K562 (cell line): Measurements from ENCODE around the gene TESMIN. TPM values are rescaled to one million over a fixed set of nuclear protein-coding genes. Genes with fewer than 3 reads are reported as not detected.

Source experiments
- ATAC-seq: fragments of 200-7000 bp; cut with Tn5 transposase; 3 replicates; pipeline ENCODE4 v1.9.1; 2020; ENCODE audit warnings: moderate library complexity
- BruUV-seq: library from RNA; stranded (reverse); fragments of 400-500 nt; replicated peaks from 2 replicates; lab custom pipeline; 2021; lab: Mats Ljungman, UMichigan
- CTCF ChIA-PET: fragments of 300-600 bp; formaldehyde crosslinking; extraction: SDS; loops from one replicate; lab custom pipeline; 2021; ENCODE audit warnings: low intra/inter-chr PET ratio; lab: Yijun Ruan, JAX
- POLR2A ChIA-PET: fragments of 300-600, 350-650 bp; sonication (Branson Sonifier 250); formaldehyde crosslinking; extraction: SDS; loops from one replicate; lab custom pipeline; 2021; ENCODE audit warnings: antibody characterized with exemption, inconsistent platforms; lab: Yijun Ruan, JAX
- DNase-seq, 4 experiments: peaks; one replicate each; pipeline versions ENCODE4 v3.0.0 to v3.0.0-alpha.2; 2011 to 2018; ENCODE audit warnings: low spot score in 3 of 4, mixed read lengths in 3 of 4; ENCODE audit errors: extremely low read depth in 1 of 4
- FAIRE-seq: peaks from 2 replicates; lab custom pipeline; 2011; peaks lifted over from hg19 to GRCh38; lab: Jason Lieb, UNC
- H2AFZ ChIP-seq: 2 replicates; pipeline ENCODE4 v1.6.0; 2011; ENCODE audit warnings: low read depth, low read length, control low read depth, inconsistent platforms
- H3K27ac ChIP-seq: fragments of 200-600 bp; 3 replicates; pipeline ENCODE4 v1.8.0; 2011; ENCODE audit warnings: low read depth, mild to moderate bottlenecking, control low read depth, inconsistent platforms, low read length, moderate library complexity, mixed read lengths; ENCODE audit errors: extremely low read depth
- H3K27me3 ChIP-seq, 2 experiments: fragments of 300-600 bp in 1 of 2; 2 replicates in 1 of 2; 3 replicates in 1 of 2; pipeline versions ENCODE4 v1.6.0 to v1.8.0; 2011; ENCODE audit warnings: inconsistent platforms in 2 of 2, low read length in 2 of 2, mild to moderate bottlenecking in 1 of 2, mixed read lengths in 1 of 2, moderate library complexity in 1 of 2; ENCODE audit not compliant: control insufficient read depth in 2 of 2, insufficient read depth in 2 of 2
- H3K36me3 ChIP-seq: fragments of 300-600 bp; 3 replicates; pipeline ENCODE4 v1.8.0; 2011; ENCODE audit warnings: mild to moderate bottlenecking, low read length, inconsistent platforms; ENCODE audit not compliant: control insufficient read depth, insufficient read depth
- H3K4me1 ChIP-seq, 2 experiments: fragments of 200-600 bp in 1 of 2; replicated peaks in 1 of 2; 2 replicates in 1 of 2; 3 replicates in 1 of 2; pipeline versions ENCODE4 v1.5.1 to v1.8.0; 2011; ENCODE audit warnings: inconsistent platforms in 2 of 2, low read length in 2 of 2, mild to moderate bottlenecking in 1 of 2, mixed read lengths in 1 of 2, moderate library complexity in 1 of 2; ENCODE audit not compliant: control insufficient read depth in 2 of 2, insufficient read depth in 2 of 2
- H3K4me2 ChIP-seq: 2 replicates; pipeline ENCODE4 v1.6.1; 2011; ENCODE audit warnings: low read length, control low read depth, inconsistent platforms, mixed read lengths; ENCODE audit not compliant: insufficient read depth
- H3K4me3 ChIP-seq: fragments of 200-600 bp; sonication (generic), shearing (Covaris generic); 2 replicates; pipeline ENCODE4 v1.5.1; 2016; ENCODE audit warnings: control low read depth, inconsistent platforms
- H3K79me2 ChIP-seq: fragments of 200-600 bp; 3 replicates; pipeline ENCODE4 v1.8.0; 2011; ENCODE audit warnings: low read length, inconsistent platforms; ENCODE audit not compliant: control insufficient read depth, insufficient read depth
- H3K9ac ChIP-seq, 2 experiments: 2 replicates each; pipeline versions ENCODE4 v1.6.0 to v1.6.1; 2011; ENCODE audit warnings: low read depth in 2 of 2, low read length in 2 of 2, control low read depth in 1 of 2, inconsistent platforms in 1 of 2, mild to moderate bottlenecking in 1 of 2, mixed read lengths in 1 of 2; ENCODE audit not compliant: insufficient read depth in 1 of 2
- H3K9me1 ChIP-seq: one replicate; pipeline ENCODE4 v1.6.0; 2011; ENCODE audit warnings: inconsistent platforms, mild to moderate bottlenecking, low read length, moderate library complexity; ENCODE audit not compliant: control insufficient read depth, insufficient read depth
- H3K9me3 ChIP-seq: replicated peaks from 2 replicates; pipeline ENCODE4 v1.5.1; 2011; ENCODE audit warnings: low read depth, low read length, inconsistent platforms; ENCODE audit not compliant: control insufficient read depth, insufficient read depth
- H4K20me1 ChIP-seq: replicated peaks from 2 replicates; pipeline ENCODE4 v1.6.1; 2011; ENCODE audit warnings: low read length, inconsistent platforms, mixed read lengths; ENCODE audit not compliant: control insufficient read depth, insufficient read depth
- ARID1B ChIP-seq: fragments of 450-650 bp; IDR thresholded peaks from 2 replicates; pipeline ENCODE4 v1.6.1; 2016; ENCODE audit warnings: antibody characterized with exemption, mild to moderate bottlenecking, inconsistent platforms
- GATAD2B ChIP-seq: fragments of 450-650 bp; IDR thresholded peaks from 2 replicates; pipeline ENCODE4 v1.6.1; 2017; ENCODE audit warnings: mild to moderate bottlenecking, borderline replicate concordance
- HNRNPUL1 ChIP-seq: fragments of 200-400 bp; formaldehyde crosslinking; IDR thresholded peaks from 2 replicates; pipeline ENCODE4 v1.6.1; 2017; ENCODE audit warnings: low read length
- MTA2 ChIP-seq: fragments of 450-650 bp; IDR thresholded peaks from 2 replicates; pipeline ENCODE4 v1.6.1; 2016; ENCODE audit warnings: low read depth
- ZFP1 ChIP-seq: fragments of 450-650 bp; formaldehyde crosslinking; IDR thresholded peaks from 2 replicates; pipeline ENCODE4 v1.4.0; 2020; ENCODE audit warnings: mild to moderate bottlenecking, mixed read lengths
- ZNF175 ChIP-seq: fragments of 200-800 bp; sonication (Bioruptor generic); IDR thresholded peaks from 2 replicates; pipeline ENCODE4 v1.6.1; 2016; ENCODE audit warnings: low read depth, mild to moderate bottlenecking, missing genetic modification characterization, missing compliant biosample characterization
- ZNF445 ChIP-seq: fragments of 250-450 bp; sonication (Bioruptor Pico); IDR thresholded peaks from 2 replicates; pipeline ENCODE4 v1.4.0; 2020; ENCODE audit warnings: low read depth, mild to moderate bottlenecking, moderate library complexity
- ZNF695 ChIP-seq: fragments of 450-650 bp; formaldehyde crosslinking; IDR thresholded peaks from 2 replicates; pipeline ENCODE4 v1.4.0; 2020; ENCODE audit warnings: mild to moderate bottlenecking, moderate library complexity
- WGBS: fragments of 100-300 bp; shearing (Covaris generic); methylation state at CpG from one replicate; pipeline ENCODE4 v1.1.6; 2016; ENCODE audit warnings: low coverage, mixed read lengths; ENCODE audit not compliant: insufficient coverage; ENCODE audit errors: missing lambda C conversion rate; 5-methylcytosine and 5-hydroxymethylcytosine counted together
- in situ Hi-C: fragments of 300-500 bp; cut with MboI; formaldehyde crosslinking; loops from 4 replicates; pipeline ENCODE4 v1.15.0; 2018; ENCODE audit warnings: inconsistent platforms, mixed read lengths
- intact Hi-C: fragments of 100-400 bp; cut with micrococcal nuclease; formaldehyde crosslinking; loops from 2 replicates; pipeline ENCODE4 v1.14.2; 2022
- polyA plus RNA-seq, 8 experiments: library from polyadenylated mRNA; depleted of rRNA in 4 of 8; stranded (reverse) in 5 of 8; unstranded in 3 of 8; fragments of >200 nt; fragmentation: Nextera tagmentation in 2 of 8; fragmentation: Illumina TruSeq in 1 of 8; extraction: Ambion mirVana in 2 of 8; extraction: Trizol in 1 of 8; gene quantifications; 2 replicates each; pipeline versions ENCODE4 v1.2.1 to v1.2.3, GENCODE V29; 2011 to 2014; ENCODE audit warnings: inconsistent platforms in 1 of 8, missing spikeins in 1 of 8
- total RNA-seq, 7 experiments: library from RNA; depleted of rRNA in 6 of 7; stranded (reverse); fragments of >200 nt in 6 of 7; fragmentation: Illumina TruSeq in 2 of 7; extraction: Trizol in 2 of 7; gene quantifications; 2 replicates each; pipeline versions ENCODE4 v1.2.1 to v1.2.3, GENCODE V29; 2011 to 2021; ENCODE audit warnings: low replicate concordance in 1 of 7
- TF ChIP-seq, protein P1 (sequence below): fragments of 450-650 bp; formaldehyde crosslinking; IDR thresholded peaks from 2 replicates; pipeline ENCODE4 v1.4.0; 2020; ENCODE audit warnings: mild to moderate bottlenecking
- TF ChIP-seq, protein P2 (sequence below): fragments of 450-650 bp; IDR thresholded peaks from 2 replicates; pipeline ENCODE4 v1.6.1; 2016; ENCODE audit warnings: missing biosample characterization, missing genetic modification characterization
- TF ChIP-seq, protein P3 (sequence below): fragments of 250-450 bp; sonication (Bioruptor Pico); IDR thresholded peaks from 2 replicates; pipeline ENCODE4 v1.5.0; 2021; ENCODE audit warnings: mild to moderate bottlenecking, moderate library complexity

TESMIN gene
- total and polyA plus RNA-seq, 9 of the 15 experiments (the other 6 are each of a cell fraction or from before 2014, with no cell fraction given) = 8.9 to 50.5 (median 15.0) TPM

DNA sequence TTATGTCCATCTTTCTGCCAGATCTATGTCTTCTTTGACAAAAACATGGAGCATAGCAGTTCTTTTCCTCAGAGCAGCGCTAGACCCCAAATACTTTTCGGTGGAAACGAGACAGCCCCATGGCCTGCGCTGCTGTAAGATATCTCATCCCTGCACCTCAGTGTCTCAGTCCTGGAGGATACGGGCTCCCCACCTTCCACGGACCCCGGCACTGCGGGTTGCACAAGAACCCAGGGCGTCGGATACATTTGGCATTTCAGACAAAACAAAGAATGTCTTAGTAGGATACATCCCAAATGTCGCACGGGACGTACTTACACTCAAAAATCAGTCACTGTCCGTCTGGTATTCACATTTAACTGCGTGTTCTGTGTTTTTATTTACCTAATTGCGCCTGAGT, 76.9 kb downstream of the TESMIN start:
- peaks cover 18 to 38% of the 10 kb centered on the region in 2 experiments for H3K27me3 ChIP-seq
- H3K4me3 ChIP-seq = no peak overlapping the region
- ATAC-seq (no peak), FAIRE-seq (no peak), DNase-seq (no peak)
- intact Hi-C loops = no loop called here
- in situ Hi-C loops = no loop called here
- ChIA-PET CTCF (interaction anchor here (0.5 kb wide), 1 partner anchor 157 kb away, joined by 5 read pairs; no protein-coding TSS in a partner anchor), POLR2A (interaction anchor here (1.3 to 1.8 kb wide), 3 partner anchors 8 to 17 kb away, joined by 3 to 8 read pairs (median 5); partner anchors contain the start of gene GAL)
- no peaks in the 10 kb centered on the region for H3K9me1 ChIP-seq
- H4K20me1 ChIP-seq = no peaks in the 10 kb centered on the region
- no peaks in the 10 kb centered on the region for H3K79me2 ChIP-seq
- H3K4me2 ChIP-seq = no peak overlapping the region
- no peaks in the 10 kb centered on the region for H3K36me3 ChIP-seq
- H3K4me1 ChIP-seq = peaks cover 0 to 21% of the 10 kb centered on the region in 2 experiments; a peak in 3 of 5 replicates
- H3K27ac ChIP-seq = no peak overlapping the region
- no peak overlapping the region for H3K9ac ChIP-seq
- no peaks in the 10 kb centered on the region for H3K9me3 ChIP-seq
- TF ChIP-seq GATAD2B (no peak), MTA2 (no peak), HNRNPUL1 (no peak)
- TF ChIP-seq, protein P1, sequence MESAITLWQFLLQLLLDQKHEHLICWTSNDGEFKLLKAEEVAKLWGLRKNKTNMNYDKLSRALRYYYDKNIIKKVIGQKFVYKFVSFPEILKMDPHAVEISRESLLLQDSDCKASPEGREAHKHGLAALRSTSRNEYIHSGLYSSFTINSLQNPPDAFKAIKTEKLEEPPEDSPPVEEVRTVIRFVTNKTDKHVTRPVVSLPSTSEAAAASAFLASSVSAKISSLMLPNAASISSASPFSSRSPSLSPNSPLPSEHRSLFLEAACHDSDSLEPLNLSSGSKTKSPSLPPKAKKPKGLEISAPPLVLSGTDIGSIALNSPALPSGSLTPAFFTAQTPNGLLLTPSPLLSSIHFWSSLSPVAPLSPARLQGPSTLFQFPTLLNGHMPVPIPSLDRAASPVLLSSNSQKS (CRISPR knock-in tag) = no peak
- no TSS peak for BruUV-seq
- WGBS = 28% methylated on average over 16 of the region's 16 CpGs
- H2AFZ ChIP-seq = no peak overlapping the region

DNA sequence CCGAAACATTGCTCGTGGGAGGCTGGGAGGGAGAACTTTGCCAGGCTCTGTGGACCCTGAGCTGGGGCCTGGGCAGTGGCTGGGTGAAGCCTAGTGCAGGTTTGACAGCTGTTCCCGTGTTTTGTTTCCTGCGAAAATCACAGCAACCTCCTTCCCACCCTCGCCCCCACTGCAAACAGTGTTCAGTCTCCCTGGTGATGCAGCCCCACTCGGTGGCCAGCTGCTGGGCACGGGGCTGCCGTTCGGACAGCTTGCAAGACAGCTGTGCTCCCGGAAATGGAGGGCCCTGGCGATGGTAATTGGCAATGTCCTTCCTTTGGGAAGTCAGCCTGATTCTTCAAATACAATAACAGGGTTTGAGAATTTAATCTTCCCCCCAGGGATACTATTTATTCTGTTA, 77.3 kb downstream of the TESMIN start:
- H2AFZ ChIP-seq = no peak overlapping the region
- H3K4me2 ChIP-seq = no peak overlapping the region
- H3K79me2 ChIP-seq = no peaks in the 10 kb centered on the region
- H3K9me3 ChIP-seq = no peaks in the 10 kb centered on the region
- FAIRE-seq (no peak), DNase-seq (no peak), ATAC-seq (no peak)
- H3K36me3 ChIP-seq = no peaks in the 10 kb centered on the region
- H3K27me3 ChIP-seq = peaks cover 19 to 42% of the 10 kb centered on the region in 2 experiments
- CTCF ChIA-PET = no interaction called here
- H4K20me1 ChIP-seq = no peaks in the 10 kb centered on the region
- no peak overlapping the region for H3K9ac ChIP-seq
- H3K4me1 ChIP-seq = peaks cover 0 to 25% of the 10 kb centered on the region in 2 experiments; a peak in 3 of 5 replicates
- intact Hi-C loops = no loop called here
- 10% methylated on average over 11 of the region's 11 CpGs for WGBS
- H3K27ac ChIP-seq = no peak overlapping the region
- no peak overlapping the region for H3K4me3 ChIP-seq
- POLR2A ChIA-PET = interaction anchor here (1.3 to 1.8 kb wide), 4 partner anchors 8 to 17 kb away, joined by 3 to 8 read pairs (median 4); partner anchors contain the start of gene GAL
- BruUV-seq = no TSS peak
- no peaks in the 10 kb centered on the region for H3K9me1 ChIP-seq
- in situ Hi-C loops = no loop called here
- TF ChIP-seq ZFP1 (CRISPR knock-in tag) (no peak), ZNF695 (no peak), ZNF175 (CRISPR knock-in tag) (no peak), ZNF445 (CRISPR knock-in tag) (no peak), ARID1B (no peak)
- TF ChIP-seq, protein P2, sequence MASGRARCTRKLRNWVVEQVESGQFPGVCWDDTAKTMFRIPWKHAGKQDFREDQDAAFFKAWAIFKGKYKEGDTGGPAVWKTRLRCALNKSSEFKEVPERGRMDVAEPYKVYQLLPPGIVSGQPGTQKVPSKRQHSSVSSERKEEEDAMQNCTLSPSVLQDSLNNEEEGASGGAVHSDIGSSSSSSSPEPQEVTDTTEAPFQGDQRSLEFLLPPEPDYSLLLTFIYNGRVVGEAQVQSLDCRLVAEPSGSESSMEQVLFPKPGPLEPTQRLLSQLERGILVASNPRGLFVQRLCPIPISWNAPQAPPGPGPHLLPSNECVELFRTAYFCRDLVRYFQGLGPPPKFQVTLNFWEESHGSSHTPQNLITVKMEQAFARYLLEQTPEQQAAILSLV (tag) = no peak
- TF ChIP-seq, protein P3, sequence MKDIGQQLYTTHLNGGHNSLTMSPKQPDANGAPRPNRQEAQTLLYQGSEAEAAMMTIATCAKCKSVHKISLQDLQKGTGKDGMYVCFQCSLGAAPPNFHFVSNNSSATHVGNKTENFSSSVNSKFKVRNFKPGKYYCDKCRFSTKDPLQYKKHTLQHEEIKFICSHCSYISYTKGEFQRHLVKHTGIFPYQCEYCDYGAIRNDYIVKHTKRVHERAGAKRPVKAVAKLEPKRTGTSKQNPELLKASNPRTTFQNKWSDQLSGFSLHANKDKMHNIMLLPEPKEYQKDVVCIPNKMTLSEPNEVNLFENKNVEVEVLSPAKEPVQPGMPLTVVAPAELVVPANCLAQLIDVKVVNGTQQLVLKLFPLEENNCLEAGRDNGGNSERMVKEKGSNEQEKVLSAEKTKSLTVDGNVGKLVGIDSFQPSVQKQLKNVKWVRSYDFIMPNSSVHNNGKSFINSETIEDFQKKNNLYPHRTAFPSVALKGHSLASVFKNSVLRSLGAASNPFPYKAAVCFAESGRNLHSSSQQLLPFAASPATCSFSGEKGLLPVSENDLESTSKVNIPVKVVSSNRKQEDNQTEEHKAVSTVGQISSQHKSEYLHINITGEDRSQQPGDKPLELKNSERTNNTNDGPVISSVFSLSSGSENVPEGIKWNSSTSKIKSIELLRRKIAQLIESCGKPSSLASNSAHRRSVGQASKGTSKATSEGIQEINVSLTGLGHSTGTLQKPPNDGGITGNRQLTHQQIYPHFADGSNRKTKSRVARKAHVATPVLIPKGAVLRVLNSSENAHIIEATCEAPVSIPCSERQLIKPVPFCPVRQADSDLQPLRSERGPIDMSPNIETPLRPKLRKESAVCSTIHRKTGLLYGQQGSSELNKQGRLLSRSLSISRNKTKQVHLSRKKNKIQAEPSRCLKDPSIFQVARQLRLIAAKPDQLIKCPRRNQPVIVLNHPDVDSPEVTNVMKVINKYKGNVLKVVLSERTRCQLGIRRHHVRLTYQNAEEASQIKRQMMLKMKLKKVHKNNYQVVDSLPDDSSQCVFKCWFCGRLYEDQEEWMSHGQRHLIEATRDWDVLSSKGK (CRISPR knock-in tag) = no peak
